ENCODE measurements around the gene ZNF48.

Gene ZNF48

GRCh38 chr16:30437511-30438046, 42.4 kb downstream of the ZNF48 start:
- Histone ChIP-seq H3K36me3 (ENCODE audit: control insufficient read depth in 1 of 2, insufficient read depth in 2 of 2, low read length in 2 of 2) (no peaks in the 10 kb centered on the region), H3K9me3 (ENCODE audit: control insufficient read depth in 1 of 2, low read length in 2 of 2) (no peaks in the 10 kb centered on the region)

GRCh38 chr16:30438835-30439234, 43.6 kb downstream of the ZNF48 start:
- Histone ChIP-seq H3K4me1 (ENCODE audit: control insufficient read depth in 1 of 2, insufficient read depth in 2 of 2, low read length in 2 of 2) (peaks cover 0 to 3% of the 10 kb centered on the region in 2 donors), H3K36me3 (ENCODE audit: control insufficient read depth in 1 of 2, insufficient read depth in 2 of 2, low read length in 2 of 2) (peaks cover 0 to 3% of the 10 kb centered on the region in 2 donors), H3K4me3 (ENCODE audit: low read depth in 1 of 2, low read length in 2 of 2) (no peak overlapping the region), H3K9me3 (ENCODE audit: control insufficient read depth in 1 of 2, low read length in 2 of 2) (no peaks in the 10 kb centered on the region), H3K27me3 (ENCODE audit: low read depth, low read length) (no peaks in the 10 kb centered on the region), H3K27ac (ENCODE audit: low read length) (no peak overlapping the region)

More at GRCh38 chr16:30437511-30438046, 42.4 kb downstream of the ZNF48 start:
- Histone ChIP-seq H3K27ac (ENCODE audit: low read length) (no peak overlapping the region), H3K4me3 (ENCODE audit: low read depth in 1 of 2, low read length in 2 of 2) (no peak overlapping the region), H3K27me3 (ENCODE audit: low read depth, low read length) (no peaks in the 10 kb centered on the region), H3K4me1 (ENCODE audit: control insufficient read depth in 1 of 2, insufficient read depth in 2 of 2, low read length in 2 of 2) (no peaks in the 10 kb centered on the region)

GRCh38 chr16:30439720-30440348, 44.6 kb downstream of the ZNF48 start:
- Histone ChIP-seq H3K27me3 (ENCODE audit: low read depth, low read length) (no peaks in the 10 kb centered on the region), H3K9me3 (ENCODE audit: control insufficient read depth in 1 of 2, low read length in 2 of 2) (no peaks in the 10 kb centered on the region), H3K4me1 (ENCODE audit: control insufficient read depth in 1 of 2, insufficient read depth in 2 of 2, low read length in 2 of 2) (peaks cover 8 to 9% of the 10 kb centered on the region in 2 donors), H3K27ac (ENCODE audit: low read length) (no peak overlapping the region), H3K4me3 (ENCODE audit: low read depth in 1 of 2, low read length in 2 of 2) (no peak overlapping the region), H3K36me3 (ENCODE audit: control insufficient read depth in 1 of 2, insufficient read depth in 2 of 2, low read length in 2 of 2) (peaks cover 0 to 3% of the 10 kb centered on the region in 2 donors)

- Histone ChIP-seq H3K4me3 (ENCODE audit: low read depth in 1 of 2, low read length in 2 of 2) (peak overlapping the region in 1 of 2 donors; percentile 76), H3K27me3 (ENCODE audit: low read depth, low read length) (no peaks in the 10 kb centered on the region), H3K9me3 (ENCODE audit: control insufficient read depth in 1 of 2, low read length in 2 of 2) (no peaks in the 10 kb centered on the region), H3K27ac (ENCODE audit: low read length) (no peak overlapping the region), H3K36me3 (ENCODE audit: control insufficient read depth in 1 of 2, insufficient read depth in 2 of 2, low read length in 2 of 2) (peaks cover 0 to 3% of the 10 kb centered on the region in 2 donors), H3K4me1 (ENCODE audit: control insufficient read depth in 1 of 2, insufficient read depth in 2 of 2, low read length in 2 of 2) (peaks cover 9 to 12% of the 10 kb centered on the region in 2 donors)
Observed at GRCh38 chr16:30443631-30444030, 48.4 kb downstream of the ZNF48 start.

- peak overlapping the region; percentile 94 for H3K27ac ChIP-seq (ENCODE audit: low read length)
Observed at GRCh38 chr16:30444231-30445148, 49.3 kb downstream of the ZNF48 start.

GRCh38 chr16:30445149-30445407, 49.9 kb downstream of the ZNF48 start:
- Histone ChIP-seq H3K4me1 (ENCODE audit: control insufficient read depth in 1 of 2, insufficient read depth in 2 of 2, low read length in 2 of 2) (peaks cover 9 to 12% of the 10 kb centered on the region in 2 donors), H3K9me3 (ENCODE audit: control insufficient read depth in 1 of 2, low read length in 2 of 2) (no peaks in the 10 kb centered on the region), H3K27ac (ENCODE audit: low read length) (peak overlapping the region; percentile 94), H3K27me3 (ENCODE audit: low read depth, low read length) (no peaks in the 10 kb centered on the region), H3K4me3 (ENCODE audit: low read depth in 1 of 2, low read length in 2 of 2) (peak overlapping the region; percentile 76 to 91), H3K36me3 (ENCODE audit: control insufficient read depth in 1 of 2, insufficient read depth in 2 of 2, low read length in 2 of 2) (peaks cover 0 to 3% of the 10 kb centered on the region in 2 donors)

More at GRCh38 chr16:30444231-30445148, 49.3 kb downstream of the ZNF48 start:
- peaks cover 9 to 12% of the 10 kb centered on the region in 2 donors for H3K4me1 ChIP-seq (ENCODE audit: control insufficient read depth in 1 of 2, insufficient read depth in 2 of 2, low read length in 2 of 2)
- H3K27me3 ChIP-seq (ENCODE audit: low read depth, low read length), result no peaks in the 10 kb centered on the region
- peaks cover 0 to 3% of the 10 kb centered on the region in 2 donors for H3K36me3 ChIP-seq (ENCODE audit: control insufficient read depth in 1 of 2, insufficient read depth in 2 of 2, low read length in 2 of 2)
- no peaks in the 10 kb centered on the region for H3K9me3 ChIP-seq (ENCODE audit: control insufficient read depth in 1 of 2, low read length in 2 of 2)
- peak overlapping the region; percentile 76 to 91 for H3K4me3 ChIP-seq (ENCODE audit: low read depth in 1 of 2, low read length in 2 of 2)

- Histone ChIP-seq H3K27ac (ENCODE audit: low read length) (peak within 1 kb of the TSS; percentile 94), H3K27me3 (ENCODE audit: low read depth, low read length) (no peaks in the 10 kb centered on the region), H3K9me3 (ENCODE audit: control insufficient read depth in 1 of 2, low read length in 2 of 2) (no peaks in the 10 kb centered on the region), H3K36me3 (ENCODE audit: control insufficient read depth in 1 of 2, insufficient read depth in 2 of 2, low read length in 2 of 2) (peaks cover 0 to 3% of the 10 kb centered on the region in 2 donors), H3K4me3 (ENCODE audit: low read depth in 1 of 2, low read length in 2 of 2) (peak within 1 kb of the TSS; percentile 76 to 91), H3K4me1 (ENCODE audit: control insufficient read depth in 1 of 2, insufficient read depth in 2 of 2, low read length in 2 of 2) (peaks cover 9 to 12% of the 10 kb centered on the region in 2 donors)
Observed at GRCh38 chr16:30445408-30446202, 50.4 kb downstream of the ZNF48 start, which contains the start of gene SEPHS2. SEPHS2 (minus strand) TSS chr16:30445874; CDS start chr16:30445727, 147 bp downstream.

- Histone ChIP-seq H3K4me1 (ENCODE audit: control insufficient read depth in 1 of 2, insufficient read depth in 2 of 2, low read length in 2 of 2) (peaks cover 9 to 12% of the 10 kb centered on the region in 2 donors), H3K9me3 (ENCODE audit: control insufficient read depth in 1 of 2, low read length in 2 of 2) (no peaks in the 10 kb centered on the region), H3K4me3 (ENCODE audit: low read depth in 1 of 2, low read length in 2 of 2) (peak overlapping the region; percentile 76 to 91), H3K36me3 (ENCODE audit: control insufficient read depth in 1 of 2, insufficient read depth in 2 of 2, low read length in 2 of 2) (peaks cover 0 to 3% of the 10 kb centered on the region in 2 donors), H3K27ac (ENCODE audit: low read length) (peak overlapping the region; percentile 94), H3K27me3 (ENCODE audit: low read depth, low read length) (no peaks in the 10 kb centered on the region)
Observed at GRCh38 chr16:30446203-30446595, 51.0 kb downstream of the ZNF48 start.

- Histone ChIP-seq H3K4me1 (ENCODE audit: control insufficient read depth in 1 of 2, insufficient read depth in 2 of 2, low read length in 2 of 2) (peaks cover 9 to 12% of the 10 kb centered on the region in 2 donors), H3K27ac (ENCODE audit: low read length) (peak overlapping the region; percentile 67), H3K4me3 (ENCODE audit: low read depth in 1 of 2, low read length in 2 of 2) (no peak overlapping the region), H3K27me3 (ENCODE audit: low read depth, low read length) (no peaks in the 10 kb centered on the region), H3K36me3 (ENCODE audit: control insufficient read depth in 1 of 2, insufficient read depth in 2 of 2, low read length in 2 of 2) (peaks cover 0 to 3% of the 10 kb centered on the region in 2 donors), H3K9me3 (ENCODE audit: control insufficient read depth in 1 of 2, low read length in 2 of 2) (no peaks in the 10 kb centered on the region)
Observed at GRCh38 chr16:30447512-30448226, 52.4 kb downstream of the ZNF48 start.

GRCh38 chr16:30449116-30449435, 53.9 kb downstream of the ZNF48 start:
- Histone ChIP-seq H3K27ac (ENCODE audit: low read length) (no peak overlapping the region), H3K4me1 (ENCODE audit: control insufficient read depth in 1 of 2, insufficient read depth in 2 of 2, low read length in 2 of 2) (peaks cover 4 to 11% of the 10 kb centered on the region in 2 donors), H3K4me3 (ENCODE audit: low read depth in 1 of 2, low read length in 2 of 2) (no peak overlapping the region), H3K27me3 (ENCODE audit: low read depth, low read length) (no peaks in the 10 kb centered on the region), H3K36me3 (ENCODE audit: control insufficient read depth in 1 of 2, insufficient read depth in 2 of 2, low read length in 2 of 2) (no peaks in the 10 kb centered on the region), H3K9me3 (ENCODE audit: control insufficient read depth in 1 of 2, low read length in 2 of 2) (no peaks in the 10 kb centered on the region)
